Measurements from ENCODE around the gene UFD1. TPM values are rescaled to one million over a fixed set of nuclear protein-coding genes. Genes with fewer than 3 reads are reported as not detected.

Gene UFD1
- total RNA-seq, 4 donors from 2014 or later = 39.2 to 74.3 (median 43.5) TPM

DNA sequence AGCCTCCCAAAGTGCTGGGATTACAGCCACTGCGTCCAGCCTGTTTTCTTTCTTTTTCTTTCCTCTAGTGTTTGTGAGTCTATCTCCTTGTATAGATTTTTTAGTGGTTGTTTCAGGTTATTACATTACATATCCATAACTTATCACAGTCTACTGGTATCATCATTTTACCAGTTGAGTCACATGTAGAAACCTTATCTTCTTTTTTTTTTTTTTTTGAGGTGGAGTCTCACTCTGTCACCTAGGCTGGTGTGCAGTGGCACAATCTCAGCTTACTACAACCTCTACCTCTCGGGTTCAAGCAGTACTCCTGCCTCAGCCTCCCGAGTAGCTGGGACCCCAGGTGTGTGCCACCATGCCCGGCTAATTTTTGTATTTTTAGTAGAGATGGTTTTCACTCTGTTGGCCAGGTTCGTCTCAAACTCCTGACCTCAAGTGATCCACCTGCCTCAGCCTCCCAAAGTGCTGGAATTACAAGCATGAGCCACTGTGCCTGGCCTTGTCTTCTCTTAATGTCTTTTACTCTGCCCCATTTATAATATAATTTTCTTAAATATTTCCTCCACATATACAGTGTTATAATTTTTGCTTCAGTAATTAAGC, 11.7 kb upstream of the UFD1 start:
- Histone ChIP-seq H3K27ac (no peak overlapping the region), H3K4me3 (no peak overlapping the region), H3K36me3 (no peaks in the 10 kb centered on the region), H3K4me1 (no peaks in the 10 kb centered on the region), H3K9me3 (no peaks in the 10 kb centered on the region), H3K27me3 (no peaks in the 10 kb centered on the region)
- TF ChIP-seq POLR2A (IDR thresholded peaks at IDR 0.05) = no peak
- TF ChIP-seq, protein P1, sequence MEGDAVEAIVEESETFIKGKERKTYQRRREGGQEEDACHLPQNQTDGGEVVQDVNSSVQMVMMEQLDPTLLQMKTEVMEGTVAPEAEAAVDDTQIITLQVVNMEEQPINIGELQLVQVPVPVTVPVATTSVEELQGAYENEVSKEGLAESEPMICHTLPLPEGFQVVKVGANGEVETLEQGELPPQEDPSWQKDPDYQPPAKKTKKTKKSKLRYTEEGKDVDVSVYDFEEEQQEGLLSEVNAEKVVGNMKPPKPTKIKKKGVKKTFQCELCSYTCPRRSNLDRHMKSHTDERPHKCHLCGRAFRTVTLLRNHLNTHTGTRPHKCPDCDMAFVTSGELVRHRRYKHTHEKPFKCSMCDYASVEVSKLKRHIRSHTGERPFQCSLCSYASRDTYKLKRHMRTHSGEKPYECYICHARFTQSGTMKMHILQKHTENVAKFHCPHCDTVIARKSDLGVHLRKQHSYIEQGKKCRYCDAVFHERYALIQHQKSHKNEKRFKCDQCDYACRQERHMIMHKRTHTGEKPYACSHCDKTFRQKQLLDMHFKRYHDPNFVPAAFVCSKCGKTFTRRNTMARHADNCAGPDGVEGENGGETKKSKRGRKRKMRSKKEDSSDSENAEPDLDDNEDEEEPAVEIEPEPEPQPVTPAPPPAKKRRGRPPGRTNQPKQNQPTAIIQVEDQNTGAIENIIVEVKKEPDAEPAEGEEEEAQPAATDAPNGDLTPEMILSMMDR (IDR thresholded peaks at IDR 0.05) = no peak
- DNase-seq = no peak

- no peak overlapping the region for H3K27ac ChIP-seq
- DNase-seq = no peak
- no peaks in the 10 kb centered on the region for H3K36me3 ChIP-seq
- H3K4me3 ChIP-seq = no peak overlapping the region
- no peaks in the 10 kb centered on the region for H3K9me3 ChIP-seq
- H3K4me1 ChIP-seq = no peaks in the 10 kb centered on the region
- H3K27me3 ChIP-seq = no peaks in the 10 kb centered on the region
- TF ChIP-seq, protein P1 (IDR thresholded peaks at IDR 0.05) = peak in 2 of 6 experiments; percentile 9 to 21
- no peak for TF ChIP-seq POLR2A (IDR thresholded peaks at IDR 0.05)
Observed at GRCh38 chr22:19488884-19489843, 10.2 kb upstream of the UFD1 start.

DNA sequence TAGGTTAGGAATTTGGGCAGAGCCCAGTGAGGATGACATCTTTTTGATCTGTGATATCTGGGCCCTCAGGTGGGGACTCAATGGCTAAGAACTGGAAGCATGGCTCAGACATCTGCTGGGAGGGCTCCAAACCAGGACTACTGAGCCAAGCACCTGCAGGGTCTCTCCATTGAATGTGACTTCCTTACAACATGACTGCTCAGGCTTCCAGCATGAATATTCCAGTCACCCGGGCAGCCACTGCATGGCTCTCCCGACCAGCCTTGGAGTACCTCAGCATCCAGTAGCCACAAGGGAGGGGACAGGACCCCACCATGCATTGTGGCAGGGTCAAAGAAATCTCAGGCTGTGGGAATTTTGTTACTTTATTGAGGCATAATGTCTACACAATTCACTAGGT, 9.3 kb upstream of the UFD1 start:
- no peaks in the 10 kb centered on the region for H3K36me3 ChIP-seq

DNA sequence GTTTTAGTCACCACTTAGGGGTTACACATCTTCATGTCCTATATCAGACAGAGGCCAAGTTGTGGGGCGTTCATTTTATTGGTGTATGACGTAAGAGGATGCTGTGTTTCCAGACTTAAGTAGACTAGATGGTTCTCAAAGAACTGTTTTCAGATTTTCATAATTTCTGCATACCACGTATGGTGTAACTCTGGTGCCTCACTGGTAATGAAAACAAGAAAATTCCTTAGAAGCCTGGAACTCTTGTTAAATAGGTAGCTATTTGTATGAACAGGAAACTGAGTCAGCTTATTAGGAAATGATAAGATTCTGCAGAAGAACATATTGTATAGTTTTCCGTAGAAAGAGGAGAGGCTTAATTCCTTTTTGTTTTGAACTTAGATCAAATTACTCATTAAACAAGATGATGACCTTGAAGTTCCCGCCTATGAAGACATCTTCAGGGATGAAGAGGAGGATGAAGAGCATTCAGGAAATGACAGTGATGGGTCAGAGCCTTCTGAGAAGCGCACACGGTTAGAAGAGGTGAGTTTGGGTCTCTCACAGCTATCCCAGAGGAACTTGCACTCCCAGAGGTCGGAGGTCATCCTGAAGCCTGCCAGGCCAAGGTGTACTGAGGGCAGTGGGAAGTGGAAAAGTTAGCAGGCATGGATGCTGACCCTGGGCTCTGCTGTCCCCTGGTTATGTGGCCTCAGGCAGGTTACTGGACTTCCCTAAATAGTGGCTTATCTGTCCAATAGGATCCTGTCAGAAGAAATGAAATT, 4.7 kb upstream of the UFD1 start:
- no peak for TF ChIP-seq POLR2A (IDR thresholded peaks at IDR 0.05)
- TF ChIP-seq, protein P1 (IDR thresholded peaks at IDR 0.05) = no peak
- no peak overlapping the region for H3K27ac ChIP-seq
- no peaks in the 10 kb centered on the region for H3K36me3 ChIP-seq
- no peak overlapping the region for H3K4me3 ChIP-seq
- peaks cover 0 to 8% (median 2%) of the 10 kb centered on the region in 4 donors for H3K4me1 ChIP-seq
- DNase-seq = no peak
- H3K9me3 ChIP-seq = no peaks in the 10 kb centered on the region
- H3K27me3 ChIP-seq = no peaks in the 10 kb centered on the region

More for the DNA sequence above, 9.3 kb upstream of the UFD1 start:
- no peaks in the 10 kb centered on the region for H3K27me3 ChIP-seq
- DNase-seq = no peak
- H3K4me1 ChIP-seq = no peaks in the 10 kb centered on the region
- H3K9me3 ChIP-seq = no peaks in the 10 kb centered on the region
- TF ChIP-seq POLR2A (IDR thresholded peaks at IDR 0.05) = no peak
- TF ChIP-seq, protein P1 (IDR thresholded peaks at IDR 0.05) = no peak
- H3K4me3 ChIP-seq = no peak overlapping the region
- no peak overlapping the region for H3K27ac ChIP-seq

GRCh38 chr22:19482297-19482696, 3.3 kb upstream of the UFD1 start:
- no peak for TF ChIP-seq POLR2A (IDR thresholded peaks at IDR 0.05)
- TF ChIP-seq, protein P1 (IDR thresholded peaks at IDR 0.05) = no peak
- no peak for DNase-seq
- Histone ChIP-seq H3K27ac (no peak overlapping the region), H3K9me3 (no peaks in the 10 kb centered on the region), H3K27me3 (no peaks in the 10 kb centered on the region), H3K4me1 (peaks cover 0 to 17% (median 6%) of the 10 kb centered on the region in 4 donors), H3K36me3 (no peaks in the 10 kb centered on the region), H3K4me3 (no peak overlapping the region)

Measured in Peyer's patch (tissue), 4 donors.